Esophagus muscularis mucosa (tissue), 4 donors: ENCODE results near the gene WFDC8. TPM values are rescaled to one million over a fixed set of nuclear protein-coding genes. Genes with fewer than 3 reads are reported as not detected.

Experiments
- DNase-seq: peaks from one replicate; pipeline ENCODE4 v3.0.0-alpha.2; 2017; ENCODE audit errors: extremely low spot score
- H3K27ac ChIP-seq, 4 donors: fragments of 200-600 bp; sonication (generic); replicated peaks in 1 of 4; 1 replicate in 3 of 4; 2 replicates in 1 of 4; pipeline ENCODE4 v1.5.1; 2016 to 2019; ENCODE audit warnings: mild to moderate bottlenecking in 1 of 4
- H3K27me3 ChIP-seq, 4 donors: fragments of 200-600 bp; sonication (generic); one replicate each; pipeline versions ENCODE4 v1.5.1 to v1.6.0; 2016 to 2019
- H3K36me3 ChIP-seq, 4 donors: fragments of 200-600 bp; sonication (generic); one replicate each; pipeline ENCODE4 v1.5.1; 2016 to 2019
- H3K4me1 ChIP-seq, 4 donors: fragments of 200-600 bp; sonication (generic); one replicate each; pipeline ENCODE4 v1.5.1; 2016 to 2019
- H3K4me3 ChIP-seq, 4 donors: fragments of 200-600 bp; sonication (generic); 1 replicate in 2 of 4; 2 replicates in 2 of 4; pipeline ENCODE4 v1.5.1; 2016 to 2019; ENCODE audit warnings: mild to moderate bottlenecking in 4 of 4, moderate library complexity in 1 of 4
- H3K9me3 ChIP-seq, 4 donors: fragments of 200-600 bp; sonication (generic); 1 replicate in 3 of 4; 2 replicates in 1 of 4; pipeline ENCODE4 v1.5.1; 2016 to 2019
- EP300 ChIP-seq: sonication (generic); formaldehyde crosslinking; IDR thresholded peaks from one replicate; pipeline ENCODE4 v1.6.1; 2017; ENCODE audit warnings: antibody characterized with exemption
- POLR2A ChIP-seq: fragments of 450-650 bp; IDR thresholded peaks from one replicate; pipeline ENCODE4 v1.6.1; 2017; ENCODE audit warnings: antibody characterized with exemption, moderate library complexity, mild to moderate bottlenecking, low read depth
- POLR2AphosphoS5 ChIP-seq, 2 donors: sonication (generic); formaldehyde crosslinking; IDR thresholded peaks; one replicate each; pipeline ENCODE4 v1.6.1; 2017; ENCODE audit warnings: antibody characterized with exemption in 2 of 2
- WGBS: methylation state at CpG from one replicate; pipeline ENCODE4 v1.1.5; 2018; 5-methylcytosine and 5-hydroxymethylcytosine counted together
- intact Hi-C: fragments of 100-400 bp; cut with DNase I; formaldehyde crosslinking; loops from one replicate; pipeline ENCODE4 v1.15.1; 2023
- total RNA-seq, 4 donors: library from RNA; depleted of rRNA; stranded (reverse); fragments of >200 nt; gene quantifications; one replicate each; pipeline versions ENCODE4 v1.1.0 to v1.2.1, GENCODE V29; 2016
- TF ChIP-seq, protein P1 (sequence below), 3 experiments: fragments of 200-600 bp in 2 of 3; fragments of 450-650 bp in 1 of 3; sonication (generic) in 2 of 3; IDR thresholded peaks; one replicate each; pipeline ENCODE4 v1.5.1; 2017 to 2019; ENCODE audit warnings: antibody characterized with exemption in 3 of 3, mild to moderate bottlenecking in 2 of 3, moderate library complexity in 1 of 3

Gene WFDC8
- total RNA-seq, 4 donors from 2014 or later, result not detected

DNA sequence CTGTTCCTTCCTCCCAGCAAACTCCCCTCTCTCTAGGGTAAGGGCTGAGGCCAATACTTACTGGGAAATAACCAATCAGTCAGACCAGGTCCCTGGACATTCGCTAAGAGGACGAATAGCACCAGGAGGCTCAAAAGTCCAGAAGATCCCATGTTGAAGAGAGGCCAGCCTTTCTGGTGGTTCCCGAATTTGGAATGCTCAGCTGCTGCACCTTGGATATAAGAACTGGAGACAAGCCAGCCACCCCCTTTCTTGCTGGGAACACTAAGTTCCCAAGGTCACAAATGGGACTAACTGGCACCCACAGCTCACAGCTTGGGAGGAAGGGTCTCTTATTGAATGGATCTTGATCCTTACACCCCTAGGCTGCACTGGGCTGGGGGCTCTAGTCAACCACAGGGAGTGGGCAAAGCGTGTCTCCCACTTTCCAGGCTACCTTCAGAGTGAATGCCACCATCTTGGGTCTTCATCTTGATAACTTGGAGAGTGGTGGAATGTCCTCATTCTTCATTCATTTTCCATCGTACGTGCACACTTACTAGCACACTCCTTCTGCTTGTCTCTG, 31.8 kb downstream of the WFDC8 start, which contains the start of gene EPPIN:
Gene EPPIN (minus strand): TSS at position 196 of the 565 bp plus-strand sequence. CDS start 44 bp downstream, at position 152.
- 85% methylated on average over 4 of the region's 6 CpGs for WGBS
- peak; percentile 83 for DNase-seq
- H3K36me3 ChIP-seq, result no peaks in the 10 kb centered on the region
- H3K4me1 ChIP-seq, result no peaks in the 10 kb centered on the region
- peaks cover 0 to 5% (median 0%) of the 10 kb centered on the region in 4 donors for H3K9me3 ChIP-seq
- intact Hi-C loops, result loop anchor here (5.0 kb wide), 1 partner anchor 225 kb away; no protein-coding TSS in a partner anchor
- no peak within 1 kb of the TSS for H3K27ac ChIP-seq
- H3K27me3 ChIP-seq, result peaks cover 0 to 7% (median 0%) of the 10 kb centered on the region in 4 donors
- H3K4me3 ChIP-seq, result no peak within 1 kb of the TSS
- TF ChIP-seq EP300 (no peak), POLR2A (no peak), POLR2AphosphoS5 (IDR thresholded peaks at IDR 0.05) (no peak)
- TF ChIP-seq, protein P1, sequence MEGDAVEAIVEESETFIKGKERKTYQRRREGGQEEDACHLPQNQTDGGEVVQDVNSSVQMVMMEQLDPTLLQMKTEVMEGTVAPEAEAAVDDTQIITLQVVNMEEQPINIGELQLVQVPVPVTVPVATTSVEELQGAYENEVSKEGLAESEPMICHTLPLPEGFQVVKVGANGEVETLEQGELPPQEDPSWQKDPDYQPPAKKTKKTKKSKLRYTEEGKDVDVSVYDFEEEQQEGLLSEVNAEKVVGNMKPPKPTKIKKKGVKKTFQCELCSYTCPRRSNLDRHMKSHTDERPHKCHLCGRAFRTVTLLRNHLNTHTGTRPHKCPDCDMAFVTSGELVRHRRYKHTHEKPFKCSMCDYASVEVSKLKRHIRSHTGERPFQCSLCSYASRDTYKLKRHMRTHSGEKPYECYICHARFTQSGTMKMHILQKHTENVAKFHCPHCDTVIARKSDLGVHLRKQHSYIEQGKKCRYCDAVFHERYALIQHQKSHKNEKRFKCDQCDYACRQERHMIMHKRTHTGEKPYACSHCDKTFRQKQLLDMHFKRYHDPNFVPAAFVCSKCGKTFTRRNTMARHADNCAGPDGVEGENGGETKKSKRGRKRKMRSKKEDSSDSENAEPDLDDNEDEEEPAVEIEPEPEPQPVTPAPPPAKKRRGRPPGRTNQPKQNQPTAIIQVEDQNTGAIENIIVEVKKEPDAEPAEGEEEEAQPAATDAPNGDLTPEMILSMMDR (IDR thresholded peaks at IDR 0.05), result no peak

DNA sequence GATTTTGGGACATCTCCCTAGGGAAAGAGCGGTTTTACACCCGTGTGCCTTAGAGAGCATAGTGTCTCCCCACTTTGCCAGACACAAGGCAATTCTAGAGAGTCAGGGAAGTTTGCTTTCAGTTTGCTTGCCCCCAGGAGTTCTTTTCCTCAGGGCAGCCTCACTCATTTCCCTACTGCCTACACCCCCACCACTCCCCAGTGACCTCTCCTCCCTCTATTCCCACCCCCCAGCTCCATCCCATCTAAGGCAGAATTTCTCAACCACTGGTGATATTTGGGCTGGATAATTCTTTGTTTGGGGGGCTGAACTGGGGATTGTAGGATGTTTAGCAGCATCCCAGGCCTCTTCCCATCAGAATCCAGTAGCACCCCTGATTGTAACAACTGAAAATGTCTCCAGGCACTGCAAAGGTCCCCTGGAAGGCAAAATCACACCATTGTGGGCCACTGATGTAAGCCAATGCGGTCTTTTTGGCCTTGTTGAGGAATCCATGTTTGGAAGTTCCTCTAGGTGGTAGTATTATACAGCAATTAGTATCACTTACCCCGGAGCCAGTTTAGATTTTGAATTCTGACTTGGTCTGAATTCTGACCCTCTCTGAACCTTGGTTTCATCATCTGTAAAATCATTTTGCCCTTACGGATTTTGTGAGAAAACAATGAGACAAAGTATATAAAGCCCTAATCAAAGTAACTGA, 33.2 kb downstream of the WFDC8 start:
- Histone ChIP-seq H3K27ac (no peak overlapping the region), H3K36me3 (no peaks in the 10 kb centered on the region), H3K9me3 (peaks cover 0 to under 1% (median 0%) of the 10 kb centered on the region in 4 donors), H3K4me1 (no peaks in the 10 kb centered on the region), H3K4me3 (no peak overlapping the region), H3K27me3 (peaks cover 0 to 12% (median 0%) of the 10 kb centered on the region in 4 donors)
- WGBS, result 34% methylated on average over 5 of the region's 5 CpGs
- DNase-seq, result peak; percentile 55
- intact Hi-C loops, result loop anchor here (5.0 kb wide), 1 partner anchor 226 kb away; no protein-coding TSS in a partner anchor
- TF ChIP-seq EP300, result no peak
- TF ChIP-seq POLR2AphosphoS5 (IDR thresholded peaks at IDR 0.05), result no peak
- TF ChIP-seq, protein P1 (IDR thresholded peaks at IDR 0.05), result peak in 2 of 3 experiments; percentile 33 to 42
- TF ChIP-seq POLR2A, result no peak

DNA sequence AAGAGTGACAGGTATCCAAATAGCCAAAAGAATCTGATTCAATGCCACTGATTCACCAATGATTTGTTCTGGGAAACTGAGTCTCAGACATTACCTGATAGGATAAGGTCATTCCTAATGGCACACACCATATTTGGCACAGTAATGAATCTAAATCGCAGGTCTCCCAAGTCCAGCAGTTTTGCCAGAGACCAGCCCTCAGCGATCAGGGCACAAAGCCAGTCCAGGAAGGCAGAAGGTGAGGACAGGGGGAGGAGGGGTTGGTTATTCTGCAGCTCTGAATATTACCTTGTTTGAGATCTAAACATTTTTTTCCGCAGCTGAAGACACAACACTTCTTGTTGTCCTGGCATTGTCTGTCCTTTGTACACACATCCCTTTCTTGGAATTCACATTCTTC, 33.7 kb downstream of the WFDC8 start:
- Histone ChIP-seq H3K4me3 (no peak overlapping the region), H3K9me3 (no peaks in the 10 kb centered on the region), H3K27me3 (peaks cover 0 to 18% (median 0%) of the 10 kb centered on the region in 4 donors), H3K36me3 (no peaks in the 10 kb centered on the region), H3K4me1 (no peaks in the 10 kb centered on the region), H3K27ac (no peak overlapping the region)
- DNase-seq, result peak; percentile 75
- TF ChIP-seq POLR2AphosphoS5 (IDR thresholded peaks at IDR 0.05) (no peak), EP300 (no peak), POLR2A (no peak)
- TF ChIP-seq, protein P1 (IDR thresholded peaks at IDR 0.05), result no peak
- intact Hi-C loops, result loop anchor here (5.0 kb wide), 1 partner anchor 227 kb away; no protein-coding TSS in a partner anchor
- WGBS, result 86% methylated on average over 3 of the region's 3 CpGs

DNA sequence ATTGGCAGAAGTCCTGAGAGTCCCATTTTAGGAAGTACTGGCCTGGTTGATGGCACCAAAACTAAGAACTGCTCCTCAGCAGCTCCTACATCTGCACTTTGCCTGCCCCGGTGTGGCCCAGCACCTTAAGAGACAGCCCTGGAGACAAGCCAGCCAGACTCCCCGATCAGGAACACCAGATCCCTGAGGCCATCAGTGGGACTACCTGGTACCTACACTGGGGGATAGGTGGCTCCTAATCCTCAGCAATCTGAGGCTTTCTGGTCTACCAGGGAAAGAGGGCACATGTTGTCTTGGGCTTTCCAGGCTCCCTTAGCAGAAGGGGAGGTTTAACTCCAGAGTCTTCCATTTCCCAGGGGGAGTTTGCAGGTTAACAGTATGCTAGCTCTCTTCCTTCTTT, 39.7 kb downstream of the WFDC8 start, which contains the start of gene WFDC6:
Gene WFDC6 (minus strand): TSS at position 101 of the 400 bp plus-strand sequence. CDS start 75 bp downstream, at position 26.
- no peak for TF ChIP-seq POLR2AphosphoS5 (IDR thresholded peaks at IDR 0.05)
- TF ChIP-seq POLR2A, result no peak
- no peak for TF ChIP-seq EP300
- TF ChIP-seq, protein P1 (IDR thresholded peaks at IDR 0.05), result no peak
- peaks cover 0 to 46% (median 0%) of the 10 kb centered on the region in 4 donors for H3K27me3 ChIP-seq
- no peaks in the 10 kb centered on the region for H3K36me3 ChIP-seq
- H3K27ac ChIP-seq, result no peak within 1 kb of the TSS
- intact Hi-C loops, result no loop called here
- no peak for DNase-seq
- no peaks in the 10 kb centered on the region for H3K4me1 ChIP-seq
- no peaks in the 10 kb centered on the region for H3K9me3 ChIP-seq
- WGBS, result no CpG with 5 or more reads among the region's 2 CpGs
- H3K4me3 ChIP-seq, result no peak within 1 kb of the TSS
